ENCODE measurements around the gene RAC2.
"Not testable (repeated sequence)": the region's sequence is repeated elsewhere in the genome, so short reads cannot be mapped to it uniquely, and the experiment has no call there.

Gene RAC2

DNA sequence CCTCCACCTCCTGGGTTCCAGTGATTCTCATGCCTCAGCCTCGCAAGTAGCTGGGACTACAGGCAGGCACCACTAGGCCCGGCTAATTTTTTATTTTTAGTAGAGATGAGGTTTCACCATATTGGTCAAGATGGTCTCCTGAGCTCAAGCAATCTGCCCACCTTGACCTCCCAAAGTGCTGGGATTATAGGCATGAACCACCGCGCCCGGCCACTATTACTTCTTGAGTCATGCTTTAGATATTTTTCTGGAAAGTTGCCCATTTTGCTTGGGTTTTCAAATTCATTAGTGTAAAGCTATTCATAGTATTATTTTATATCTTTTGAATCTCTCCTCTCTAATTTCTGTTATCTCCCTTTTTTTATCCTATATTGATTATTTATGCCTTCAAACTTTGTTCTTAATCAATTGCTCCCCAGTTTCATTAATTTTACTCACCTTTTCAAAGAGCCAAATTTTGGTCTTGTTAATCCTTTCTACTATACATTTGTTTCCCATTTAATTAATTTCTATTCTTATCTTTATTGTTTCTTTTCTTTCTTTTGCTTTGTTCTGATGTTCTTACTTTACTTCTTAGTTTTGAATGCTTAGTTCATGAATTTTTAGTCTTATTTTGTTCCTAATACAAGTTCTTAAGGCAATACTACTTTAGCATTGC, 10.3 kb upstream of the RAC2 start:
- DNase-seq: no peak

DNA sequence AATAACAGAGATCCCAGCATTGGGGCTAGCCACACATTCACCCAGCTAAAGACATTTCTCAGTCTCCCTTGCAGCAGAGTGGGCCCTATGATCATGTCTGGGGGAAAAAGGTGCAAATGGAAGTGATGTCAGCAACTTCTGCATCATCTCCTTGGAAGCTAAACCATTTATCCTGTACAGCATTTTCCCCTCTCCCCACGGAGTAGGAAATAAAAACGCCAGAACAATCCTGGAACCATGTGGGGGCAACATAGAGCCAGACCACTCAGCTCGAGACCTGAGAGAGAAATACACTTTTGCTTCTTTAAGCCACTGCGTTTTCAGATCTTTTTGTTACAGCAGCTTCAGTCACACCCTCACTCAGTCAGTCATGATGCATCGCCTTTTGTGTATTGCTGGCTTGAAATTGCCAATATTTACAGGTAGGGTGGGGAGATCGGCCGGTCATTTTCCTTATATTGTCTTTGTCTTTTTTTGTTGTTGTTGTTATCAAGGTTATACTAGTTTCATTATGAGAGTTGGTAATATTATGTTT, 9.1 kb upstream of the RAC2 start:
- DNase-seq: no peak

GRCh38 chr22:37251836-37252235, 7.8 kb upstream of the RAC2 start:
- DNase-seq: not testable (repeated sequence)

DNA sequence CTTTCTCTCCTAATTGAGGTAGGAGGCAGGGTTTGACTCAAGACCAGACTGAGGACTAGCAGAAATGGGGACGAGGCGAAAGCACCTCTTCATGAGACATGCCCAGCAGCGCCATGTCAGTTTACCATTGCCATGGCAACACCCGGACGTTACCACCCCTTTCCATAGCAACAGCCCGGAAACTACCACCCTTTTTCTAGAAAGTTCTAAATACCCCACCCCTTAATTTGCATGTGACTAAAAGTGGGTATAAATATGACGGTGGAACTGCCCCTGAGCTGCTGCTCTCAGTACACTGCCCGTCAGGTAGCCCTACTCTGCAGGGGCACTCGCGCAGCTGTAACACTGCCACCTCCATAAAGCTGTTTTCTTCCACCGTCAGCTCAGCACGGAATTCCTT, 5.9 kb upstream of the RAC2 start:
- no peak for DNase-seq

GRCh38 chr22:37248251-37248650, 4.2 kb upstream of the RAC2 start:
- DNase-seq: no peak

DNA sequence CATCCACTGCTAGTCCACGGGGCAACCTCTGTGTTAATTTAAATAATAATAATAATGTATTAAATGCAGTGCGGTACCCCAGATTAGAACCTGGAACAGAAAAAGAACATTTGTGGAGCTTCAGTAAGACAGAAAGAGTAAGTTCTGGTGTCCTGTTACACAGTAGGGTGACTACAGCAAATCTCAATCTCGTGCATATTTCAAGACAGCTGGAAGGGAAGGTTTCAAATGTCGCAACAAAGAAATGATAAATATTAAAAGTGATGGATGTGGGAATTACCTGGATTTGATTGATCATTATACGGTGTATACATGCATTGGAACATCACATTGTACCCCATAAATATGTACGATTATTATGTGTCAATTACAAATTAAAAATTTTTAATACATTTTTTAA, 1.7 kb upstream of the RAC2 start:
- no peak for DNase-seq

DNA sequence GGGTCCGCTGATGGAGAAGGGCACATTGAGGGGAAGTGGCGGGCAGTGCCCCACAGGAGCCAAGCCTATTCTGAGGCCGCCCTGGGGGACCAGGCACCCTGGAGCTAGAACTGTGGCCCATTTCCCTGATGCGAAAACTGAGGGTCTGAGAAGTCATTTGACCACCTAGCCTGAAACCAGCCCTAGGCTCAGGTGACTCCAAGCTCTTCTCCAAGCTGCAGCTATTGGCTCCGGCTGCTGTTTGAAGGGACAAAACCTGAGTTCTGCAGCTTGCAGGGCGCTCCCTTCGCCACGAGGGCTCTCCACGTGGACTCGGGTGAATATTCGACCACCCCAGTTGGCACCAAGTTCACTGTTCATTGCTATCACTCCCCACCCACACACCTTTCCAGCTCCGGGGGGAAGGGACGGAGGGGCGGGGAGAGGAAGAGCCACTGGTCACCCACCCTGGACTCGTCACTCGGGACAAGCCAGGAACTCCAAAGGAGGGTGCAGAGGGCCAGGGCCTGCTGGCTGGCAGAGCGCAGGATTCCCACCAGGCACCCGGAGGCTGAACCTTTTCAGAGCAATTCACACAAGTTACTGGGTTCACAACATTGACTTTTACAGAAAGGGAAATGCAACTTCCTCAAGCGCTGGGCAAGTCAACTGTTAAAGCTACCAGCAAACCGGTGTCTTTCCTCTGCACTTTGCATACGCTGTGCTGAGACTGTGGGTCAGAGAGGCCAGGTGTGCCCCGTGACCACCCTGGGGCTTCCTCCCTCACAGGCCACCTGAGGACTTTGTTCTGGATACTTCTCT, 1.1 kb upstream of the RAC2 start:
- DNase-seq: no peak

- no peak for DNase-seq
Measured at GRCh38 chr22:37243402-37244113, 511 bp downstream of the RAC2 start.

DNA sequence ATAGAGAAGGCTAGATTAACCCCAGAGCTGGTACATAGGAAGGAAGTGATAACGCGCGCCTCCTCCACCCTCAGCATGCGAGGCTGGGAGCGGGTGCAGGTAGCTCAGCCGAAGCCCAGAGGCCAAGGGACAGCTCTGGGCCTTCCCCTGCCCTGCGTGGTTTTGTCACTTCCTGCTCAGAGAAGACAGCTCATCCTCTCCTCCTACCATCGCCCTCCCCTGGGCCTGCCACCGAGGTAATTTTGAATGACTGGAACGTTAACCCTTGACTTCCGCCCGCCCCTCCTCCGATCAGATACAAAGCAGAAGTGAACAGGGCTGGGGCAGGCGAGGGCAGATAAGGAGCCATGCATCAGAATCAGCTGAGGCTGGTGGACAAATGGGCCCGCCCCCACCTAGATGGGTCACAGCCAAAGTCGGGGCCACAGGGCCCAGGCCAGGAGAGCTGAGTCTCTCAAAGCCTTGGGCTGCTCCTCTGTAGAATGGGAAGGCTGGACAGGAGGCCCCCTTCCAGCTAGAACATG, 1.6 kb downstream of the RAC2 start:
- DNase-seq: peak; percentile 66

DNA sequence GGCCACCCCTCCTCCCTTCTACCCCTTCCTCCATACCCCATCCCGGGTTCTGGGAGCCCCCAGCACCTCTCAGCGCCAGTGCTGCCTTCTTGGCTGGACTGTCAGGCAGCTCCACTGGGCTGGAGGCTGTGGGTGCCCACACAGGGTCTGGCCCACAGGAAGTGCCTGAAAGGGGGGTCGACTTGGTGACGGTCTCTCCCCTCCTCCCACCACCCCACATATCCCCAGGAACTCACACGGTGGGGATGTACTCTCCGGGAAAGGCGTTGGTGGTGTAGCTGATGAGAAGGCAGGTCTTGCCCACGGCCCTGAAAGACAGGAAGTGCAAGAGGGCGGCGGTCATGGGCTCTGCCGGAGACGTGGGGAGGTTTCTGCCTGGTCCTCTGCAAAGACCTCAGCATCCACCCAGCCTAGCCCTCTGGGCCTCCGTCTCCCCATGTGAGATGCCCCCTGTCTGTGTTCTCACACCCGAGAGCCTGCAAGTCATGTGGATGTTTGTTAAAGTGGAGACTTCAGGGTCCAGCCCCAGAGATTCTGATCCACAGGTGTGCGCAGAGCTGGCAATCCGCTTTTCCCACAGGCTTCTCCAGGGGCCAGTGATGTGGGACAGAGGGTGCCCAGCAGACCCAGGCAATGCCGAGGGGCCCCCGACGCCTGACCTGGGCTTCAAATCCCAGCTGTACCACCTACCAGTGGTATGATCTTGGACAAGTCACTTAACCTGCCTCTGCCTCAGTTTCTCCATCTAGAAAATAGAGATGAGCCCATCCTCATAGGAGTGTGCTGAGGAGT, 2.5 kb downstream of the RAC2 start:
- no peak for DNase-seq

- no peak for DNase-seq
Measured at GRCh38 chr22:37240941-37241320, 3.1 kb downstream of the RAC2 start.

DNA sequence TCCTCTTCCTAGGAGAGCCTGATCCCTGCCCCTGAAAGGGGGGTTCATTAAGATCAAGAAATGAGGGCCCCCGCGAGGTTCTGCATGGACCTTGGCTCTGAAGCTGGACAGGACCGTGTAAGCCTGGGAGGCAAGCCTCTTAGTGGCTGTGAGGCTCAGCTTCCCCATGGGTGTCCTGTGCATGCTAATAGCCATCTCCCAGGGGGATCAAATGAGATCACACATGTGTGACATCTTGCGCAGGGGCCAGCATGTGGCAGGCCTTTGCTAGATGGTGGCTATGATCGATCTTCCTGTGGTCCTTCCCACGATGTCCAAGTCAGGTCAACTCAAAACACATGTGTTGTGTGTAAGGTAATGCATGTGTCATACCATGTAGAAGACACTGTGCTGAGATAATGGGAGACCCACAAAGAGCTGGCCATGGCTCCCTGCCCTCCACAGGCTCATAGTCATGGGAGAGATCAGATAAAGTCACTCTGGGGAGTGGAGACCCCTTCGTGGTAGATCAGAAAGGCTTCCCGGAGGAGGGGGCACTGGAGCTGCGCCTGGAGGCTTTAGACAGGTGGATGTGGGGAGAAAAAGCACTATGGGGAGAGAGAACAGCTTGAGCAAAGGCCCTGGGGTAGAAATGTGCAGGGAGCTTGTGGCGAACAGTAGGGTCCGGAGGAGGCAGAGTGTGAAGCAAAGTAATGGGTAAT, 3.7 kb downstream of the RAC2 start:
- no peak for DNase-seq

DNA sequence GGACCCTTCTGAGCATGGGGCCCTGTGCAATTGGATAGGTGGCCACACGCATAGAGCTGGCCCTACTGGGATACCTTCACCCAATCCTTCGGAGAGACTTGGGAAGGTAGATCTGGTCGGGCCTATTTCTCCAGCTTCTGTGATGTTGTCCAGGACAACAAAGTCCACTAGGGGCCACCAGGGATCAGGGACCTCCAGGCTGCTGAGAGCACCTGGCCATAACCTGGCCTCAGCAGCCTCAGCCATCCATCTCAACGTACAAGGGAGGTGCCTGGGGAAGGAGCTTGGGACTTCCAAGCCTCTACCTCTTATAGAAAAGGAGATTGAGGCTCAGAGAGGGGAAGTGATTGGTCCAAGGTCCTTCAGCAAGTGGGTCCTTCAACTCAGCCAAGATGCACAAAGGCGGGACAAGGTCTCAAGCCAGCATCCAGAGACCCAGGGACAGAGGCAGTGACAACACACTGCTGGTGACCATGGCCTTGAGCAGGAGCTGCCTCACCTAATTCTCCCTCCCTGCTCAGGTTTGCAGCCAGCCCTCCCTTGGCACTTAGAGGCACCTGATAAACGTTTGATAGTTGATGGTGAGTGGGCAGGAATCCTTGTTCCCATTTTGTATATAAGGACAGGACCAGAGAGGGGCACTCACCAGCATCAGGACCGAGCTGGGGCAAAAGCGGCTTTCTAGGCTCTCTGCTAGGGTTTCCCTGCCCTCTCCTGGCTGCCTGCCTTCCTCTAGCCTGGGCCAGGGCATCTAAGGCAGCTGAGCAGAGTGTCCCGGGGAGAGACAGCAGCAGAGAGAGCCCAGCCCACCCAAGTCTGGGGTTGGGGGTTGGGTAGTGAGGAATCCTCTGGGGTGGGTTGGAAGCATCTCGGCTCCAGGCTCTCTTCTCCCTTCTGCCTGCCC, 4.5 kb downstream of the RAC2 start:
- no peak for DNase-seq

- DNase-seq: no peak
Measured at GRCh38 chr22:37237371-37238268, 6.4 kb downstream of the RAC2 start.

GRCh38 chr22:37235897-37236607, 8.0 kb downstream of the RAC2 start:
- no peak for DNase-seq

GRCh38 chr22:37234736-37235711, 9.0 kb downstream of the RAC2 start:
- DNase-seq: no peak

- DNase-seq: no peak
Measured at GRCh38 chr22:37233751-37234631, 10.1 kb downstream of the RAC2 start.
